ENCODE data around the gene TSPAN14. TPM values are rescaled to one million over a fixed set of nuclear protein-coding genes. Genes with fewer than 3 reads are reported as not detected.
A peak's percentile ranks its signal among the peaks of the same experiment; 100 is the strongest.

Gene TSPAN14
- total and polyA plus RNA-seq, 2 of the 13 experiments (the other 11 are each of a cell fraction or from before 2014, with no cell fraction given), result 24.1 to 80.6 TPM

GRCh38 chr10:80498833-80499741 lies 45.0 kb downstream of the TSPAN14 start (continued):
- 0 out of 2 replicates have a peak, but pooled peaks have one; percentile 44 for TF ChIP-seq ZNF878 (CRISPR knock-in tag; IDR thresholded peaks at IDR 0.05)
- TF ChIP-seq RELA (CRISPR knock-in tag; IDR thresholded peaks at IDR 0.05), result no peak
- TF ChIP-seq NFE2 (CRISPR knock-in tag; IDR thresholded peaks at IDR 0.05), result no peak
- peak; percentile 59; the same call in 1 of the 2 replicates for TF ChIP-seq ZNF430 (CRISPR knock-in tag; IDR thresholded peaks at IDR 0.05)
- TF ChIP-seq LCORL (IDR thresholded peaks at IDR 0.05), result no peak
- peak; percentile 50; the same call in 1 of the 2 replicates for TF ChIP-seq LCORL (CRISPR knock-in tag; IDR thresholded peaks at IDR 0.05)
- peak; percentile 86 for TF ChIP-seq ZFY (CRISPR knock-in tag; IDR thresholded peaks at IDR 0.05)
- TF ChIP-seq CCDC6 (CRISPR knock-in tag; IDR thresholded peaks at IDR 0.05), result no peak
- TF ChIP-seq EHMT2 (IDR thresholded peaks at IDR 0.05; ENCODE audit: borderline replicate concordance, low read depth, low read length), result 0 out of 2 replicates have a peak, but pooled peaks have one; percentile 36
- peak; percentile 47 for TF ChIP-seq KDM6A (CRISPR knock-in tag; IDR thresholded peaks at IDR 0.05; ENCODE audit: low read depth)
- TF ChIP-seq ZBTB38 (CRISPR knock-in tag; IDR thresholded peaks at IDR 0.05), result peak; percentile 69; the same call in 1 of the 2 replicates
- peak; percentile 87 for TF ChIP-seq SOX5 (CRISPR knock-in tag; IDR thresholded peaks at IDR 0.05; ENCODE audit: borderline replicate concordance)
- no peak for TF ChIP-seq IRX3 (CRISPR knock-in tag; IDR thresholded peaks at IDR 0.05; ENCODE audit: borderline replicate concordance, low read depth)
- TF ChIP-seq ZNF570 (CRISPR knock-in tag; IDR thresholded peaks at IDR 0.05; ENCODE audit: borderline replicate concordance), result no peak
- TF ChIP-seq THAP11 (CRISPR knock-in tag; IDR thresholded peaks at IDR 0.05), result peak; percentile 67
- TF ChIP-seq MNT (IDR thresholded peaks at IDR 0.05), result 0 out of 2 replicates have a peak, but pooled peaks have one; percentile 11
- TF ChIP-seq ZNF12 (CRISPR knock-in tag; IDR thresholded peaks at IDR 0.05), result peak; percentile 65; the same call in 1 of the 2 replicates
- TF ChIP-seq MEF2D (CRISPR knock-in tag; IDR thresholded peaks at IDR 0.05), result peak; percentile 68
- TF ChIP-seq ZNF777 (CRISPR knock-in tag; IDR thresholded peaks at IDR 0.05), result no peak
- TF ChIP-seq ZNF121 (CRISPR knock-in tag; IDR thresholded peaks at IDR 0.05), result peak; percentile 52; the same call in 1 of the 2 replicates
- no peak for TF ChIP-seq ZNF468 (CRISPR knock-in tag; IDR thresholded peaks at IDR 0.05)
- peak; percentile 20; the same call in 1 of the 2 replicates for TF ChIP-seq ZNF652 (CRISPR knock-in tag; IDR thresholded peaks at IDR 0.05; ENCODE audit: borderline replicate concordance, low read depth)
- TF ChIP-seq, protein P1, sequence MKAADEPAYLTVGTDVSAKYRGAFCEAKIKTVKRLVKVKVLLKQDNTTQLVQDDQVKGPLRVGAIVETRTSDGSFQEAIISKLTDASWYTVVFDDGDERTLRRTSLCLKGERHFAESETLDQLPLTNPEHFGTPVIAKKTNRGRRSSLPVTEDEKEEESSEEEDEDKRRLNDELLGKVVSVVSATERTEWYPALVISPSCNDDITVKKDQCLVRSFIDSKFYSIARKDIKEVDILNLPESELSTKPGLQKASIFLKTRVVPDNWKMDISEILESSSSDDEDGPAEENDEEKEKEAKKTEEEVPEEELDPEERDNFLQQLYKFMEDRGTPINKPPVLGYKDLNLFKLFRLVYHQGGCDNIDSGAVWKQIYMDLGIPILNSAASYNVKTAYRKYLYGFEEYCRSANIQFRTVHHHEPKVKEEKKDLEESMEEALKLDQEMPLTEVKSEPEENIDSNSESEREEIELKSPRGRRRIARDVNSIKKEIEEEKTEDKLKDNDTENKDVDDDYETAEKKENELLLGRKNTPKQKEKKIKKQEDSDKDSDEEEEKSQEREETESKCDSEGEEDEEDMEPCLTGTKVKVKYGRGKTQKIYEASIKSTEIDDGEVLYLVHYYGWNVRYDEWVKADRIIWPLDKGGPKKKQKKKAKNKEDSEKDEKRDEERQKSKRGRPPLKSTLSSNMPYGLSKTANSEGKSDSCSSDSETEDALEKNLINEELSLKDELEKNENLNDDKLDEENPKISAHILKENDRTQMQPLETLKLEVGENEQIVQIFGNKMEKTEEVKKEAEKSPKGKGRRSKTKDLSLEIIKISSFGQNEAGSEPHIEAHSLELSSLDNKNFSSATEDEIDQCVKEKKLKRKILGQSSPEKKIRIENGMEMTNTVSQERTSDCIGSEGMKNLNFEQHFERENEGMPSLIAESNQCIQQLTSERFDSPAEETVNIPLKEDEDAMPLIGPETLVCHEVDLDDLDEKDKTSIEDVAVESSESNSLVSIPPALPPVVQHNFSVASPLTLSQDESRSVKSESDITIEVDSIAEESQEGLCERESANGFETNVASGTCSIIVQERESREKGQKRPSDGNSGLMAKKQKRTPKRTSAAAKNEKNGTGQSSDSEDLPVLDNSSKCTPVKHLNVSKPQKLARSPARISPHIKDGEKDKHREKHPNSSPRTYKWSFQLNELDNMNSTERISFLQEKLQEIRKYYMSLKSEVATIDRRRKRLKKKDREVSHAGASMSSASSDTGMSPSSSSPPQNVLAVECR (CRISPR knock-in tag; IDR thresholded peaks at IDR 0.05; ENCODE audit: borderline replicate concordance), result peak; percentile 64; the same call in 1 of the 2 replicates
